HepG2 (cell line): ENCODE data around the gene FBRSL1. TPM values are rescaled to one million over a fixed set of nuclear protein-coding genes. Genes with fewer than 3 reads are reported as not detected.

Experiments
- ATAC-seq: fragments of 200-7000 bp; cut with Tn5 transposase; 3 replicates; pipeline ENCODE4 v1.9.1; 2020; ENCODE audit warnings: mild to moderate bottlenecking, moderate library complexity
- BruUV-seq: library from RNA; stranded (reverse); fragments of 400-500 nt; replicated peaks from 2 replicates; lab custom pipeline; 2021; lab: Mats Ljungman, UMichigan
- CTCF ChIA-PET: fragments of 300-600 bp; formaldehyde crosslinking; extraction: SDS; loops from one replicate; lab custom pipeline; 2021; ENCODE audit warnings: low total read pairs, inconsistent platforms, low intra/inter-chr PET ratio; lab: Yijun Ruan, JAX
- POLR2A ChIA-PET: fragments of 350-600 bp; sonication (Branson Sonifier 250); formaldehyde crosslinking; loops from one replicate; lab custom pipeline; 2020; ENCODE audit warnings: antibody characterized with exemption, inconsistent platforms; lab: Yijun Ruan, JAX
- DNase-seq: peaks from one replicate; pipeline ENCODE4 v3.0.0-alpha.2; 2015; ENCODE audit warnings: low spot score
- FAIRE-seq: peaks from 3 replicates; lab custom pipeline; 2011; peaks lifted over from hg19 to GRCh38; lab: Jason Lieb, UNC
- H2AFZ ChIP-seq: one replicate; pipeline ENCODE4 v1.6.1; 2011; ENCODE audit warnings: low read length, inconsistent platforms
- H3K27ac ChIP-seq: fragments of 300-600 bp; 3 replicates; pipeline ENCODE4 v1.8.0; 2011; ENCODE audit warnings: mixed run types, mild to moderate bottlenecking, mixed read lengths, low read length, inconsistent platforms; ENCODE audit not compliant: insufficient read depth; ENCODE audit errors: extremely low read length
- H3K27me3 ChIP-seq, 2 experiments: fragments of 200-600 bp in 1 of 2; 2 replicates in 1 of 2; 3 replicates in 1 of 2; pipeline versions ENCODE4 v1.6.0 to v1.8.0; 2011; ENCODE audit warnings: low read length in 2 of 2, mild to moderate bottlenecking in 2 of 2, moderate library complexity in 2 of 2, inconsistent platforms in 1 of 2; ENCODE audit not compliant: insufficient read depth in 2 of 2, control insufficient read depth in 1 of 2
- H3K36me3 ChIP-seq, 2 experiments: fragments of 200-600 bp in 1 of 2; replicated peaks in 1 of 2; 2 replicates in 1 of 2; 3 replicates in 1 of 2; pipeline versions ENCODE4 v1.5.1 to v1.8.0; 2011; ENCODE audit warnings: low read length in 2 of 2, inconsistent platforms in 1 of 2; ENCODE audit not compliant: insufficient read depth in 2 of 2, control insufficient read depth in 1 of 2
- H3K4me1 ChIP-seq: 2 replicates; pipeline ENCODE4 v1.5.1; 2012; ENCODE audit warnings: low read length, inconsistent platforms; ENCODE audit not compliant: insufficient read depth
- H3K4me2 ChIP-seq: 2 replicates; pipeline ENCODE4 v1.6.0; 2011; ENCODE audit warnings: low read depth, low read length, inconsistent platforms
- H3K4me3 ChIP-seq, 3 experiments: fragments of 200-600 bp in 1 of 3; sonication (generic), shearing (Covaris generic) in 1 of 3; replicated peaks in 1 of 3; 2 replicates each; pipeline ENCODE4 v1.5.1; 2011 to 2016; ENCODE audit warnings: low read length in 3 of 3, inconsistent platforms in 2 of 3, low read depth in 2 of 3, mild to moderate bottlenecking in 2 of 3, control low read depth in 1 of 3, mixed read lengths in 1 of 3; ENCODE audit not compliant: insufficient read depth in 1 of 3
- H3K79me2 ChIP-seq: one replicate; pipeline ENCODE4 v1.6.1; 2011; ENCODE audit warnings: low read length, inconsistent platforms; ENCODE audit not compliant: insufficient read depth
- H3K9ac ChIP-seq: 2 replicates; pipeline ENCODE4 v1.6.0; 2011; ENCODE audit warnings: mild to moderate bottlenecking, low read depth, low read length, inconsistent platforms; ENCODE audit not compliant: insufficient read depth
- H3K9me3 ChIP-seq: 2 replicates; pipeline ENCODE4 v1.5.1; 2012; ENCODE audit warnings: mild to moderate bottlenecking, low read length
- H4K20me1 ChIP-seq: 2 replicates; pipeline ENCODE4 v1.6.0; 2011; ENCODE audit warnings: inconsistent platforms, mild to moderate bottlenecking, low read length, moderate library complexity; ENCODE audit not compliant: insufficient read depth
- CAMTA2 ChIP-seq: sonication (generic); formaldehyde crosslinking; IDR thresholded peaks from 2 replicates; pipeline ENCODE4 v1.4.0; 2020; ENCODE audit warnings: mild to moderate bottlenecking, missing genetic modification reagents, borderline replicate concordance
- MED8 ChIP-seq: sonication (generic); formaldehyde crosslinking; IDR thresholded peaks from 2 replicates; pipeline ENCODE4 v1.8.1; 2023; ENCODE audit warnings: mild to moderate bottlenecking, missing genetic modification reagents; ENCODE audit not compliant: insufficient replicate concordance
- PHB2 ChIP-seq: fragments of 450-650 bp; IDR thresholded peaks from 2 replicates; pipeline ENCODE4 v1.6.1; 2018; ENCODE audit not compliant: partially characterized antibody
- SAP130 ChIP-seq: IDR thresholded peaks from 2 replicates; pipeline ENCODE4 v1.6.1; 2016; ENCODE audit warnings: low read depth
- SOX6 ChIP-seq, 2 experiments: fragments of 450-650 bp in 1 of 2; sonication (generic) in 1 of 2; formaldehyde crosslinking in 1 of 2; IDR thresholded peaks; 2 replicates each; pipeline versions ENCODE4 v1.4.0 to v1.6.1; 2017 to 2020; ENCODE audit warnings: antibody characterized with exemption in 1 of 2, mild to moderate bottlenecking in 1 of 2, missing genetic modification reagents in 1 of 2
- ZBTB20 ChIP-seq: sonication (generic); formaldehyde crosslinking; IDR thresholded peaks from 2 replicates; pipeline ENCODE4 v1.8.1; 2023; ENCODE audit warnings: missing genetic modification reagents, low read depth, mild to moderate bottlenecking, borderline replicate concordance
- ZNF781 ChIP-seq: sonication (generic); formaldehyde crosslinking; IDR thresholded peaks from 2 replicates; pipeline ENCODE4 v1.5.1; 2020; ENCODE audit warnings: borderline replicate concordance, mild to moderate bottlenecking, missing genetic modification reagents; ENCODE audit errors: not compliant biosample characterization
- WGBS: methylation state at CpG from one replicate; pipeline ENCODE4 v1.1.6; 2017; ENCODE audit warnings: low lambda C conversion rate; 5-methylcytosine and 5-hydroxymethylcytosine counted together
- in situ Hi-C: cut with HindIII; loops from 2 replicates; pipeline ENCODE4 v1.10.0; 2017; ENCODE audit warnings: low pct_unique_long_range_greater_than_20kb; ENCODE audit not compliant: extremely low pct_ligation_motif_present
- intact Hi-C: fragments of 100-400 bp; cut with micrococcal nuclease; formaldehyde crosslinking; loops from one replicate; pipeline ENCODE4 v1.10.0; 2022; ENCODE audit not compliant: unreplicated experiment
- polyA plus RNA-seq, 8 experiments: library from polyadenylated mRNA; depleted of rRNA in 3 of 8; stranded (reverse) in 7 of 8; unstranded in 1 of 8; fragments of >200 nt; fragmentation: Illumina TruSeq in 4 of 8; extraction: Trizol in 4 of 8; gene quantifications; 2 replicates each; pipeline versions ENCODE4 v1.2.1 to v1.2.3, GENCODE V29; 2011 to 2016; ENCODE audit warnings: low read depth in 4 of 8, missing spikeins in 1 of 8, mixed read lengths in 1 of 8; ENCODE audit not compliant: insufficient read depth in 1 of 8
- total RNA-seq, 5 experiments: library from RNA; depleted of rRNA; stranded (reverse); fragments of >200 nt; fragmentation: Illumina TruSeq; extraction: Trizol; gene quantifications; 2 replicates each; pipeline ENCODE4 v1.2.3, GENCODE V29; 2016; ENCODE audit warnings: low read depth in 1 of 5
- TF ChIP-seq, protein P1 (sequence below): sonication (generic); formaldehyde crosslinking; IDR thresholded peaks from 2 replicates; pipeline ENCODE4 v1.9.0; 2022; ENCODE audit warnings: missing genetic modification reagents, mild to moderate bottlenecking, borderline replicate concordance
- TF ChIP-seq, protein P2 (sequence below): sonication (generic); formaldehyde crosslinking; IDR thresholded peaks from 2 replicates; pipeline ENCODE4 v1.5.1; 2020; ENCODE audit warnings: mild to moderate bottlenecking, missing genetic modification reagents, borderline replicate concordance
- TF ChIP-seq, protein P3 (sequence below): sonication (generic); formaldehyde crosslinking; IDR thresholded peaks from 2 replicates; pipeline ENCODE4 v1.5.1; 2020; ENCODE audit warnings: missing genetic modification reagents, mild to moderate bottlenecking, borderline replicate concordance
- TF ChIP-seq, protein P4 (sequence below): IDR thresholded peaks from 2 replicates; pipeline ENCODE4 v1.6.1; 2016; ENCODE audit warnings: low read depth, missing genetic modification reagents, missing compliant biosample characterization

Gene FBRSL1
- total and polyA plus RNA-seq, 2 of the 13 experiments (the other 11 are each of a cell fraction or from before 2014, with no cell fraction given) = 3.6 to 7.9 TPM

DNA sequence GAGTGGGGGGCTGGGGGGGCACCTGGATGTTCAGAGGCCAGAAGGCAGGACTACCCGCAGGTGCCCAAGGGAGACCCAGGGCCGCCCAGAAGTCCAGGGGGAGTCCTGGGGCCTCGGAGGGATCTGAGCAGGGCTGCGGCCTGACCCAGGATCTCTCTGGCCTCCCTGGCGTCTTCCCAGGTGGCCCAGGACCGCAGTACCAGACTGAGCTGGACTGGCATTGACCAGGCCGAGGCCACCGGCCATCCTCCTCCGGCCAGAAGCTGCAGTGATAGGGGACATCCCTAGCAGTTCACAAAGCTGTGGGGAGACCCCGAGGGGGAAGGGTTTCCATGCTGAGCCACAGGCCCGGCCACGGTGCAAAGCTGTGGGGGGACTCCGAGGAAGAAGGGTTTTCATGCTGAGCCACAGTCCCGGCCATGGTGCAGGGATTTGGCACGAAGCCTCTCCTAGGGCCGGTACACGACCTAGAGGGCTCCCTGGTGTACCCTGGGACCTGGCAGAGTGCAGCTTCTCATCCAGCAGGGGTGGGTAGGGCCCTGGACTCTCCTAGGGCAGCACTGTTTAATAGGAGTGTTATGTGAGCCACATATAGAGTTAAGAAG, 24.4 kb downstream of the FBRSL1 start:
- in situ Hi-C loops = no loop called here
- ChIA-PET POLR2A (no interaction called here), CTCF (no interaction called here)
- no peak overlapping the region for H2AFZ ChIP-seq
- peaks cover 23% of the 10 kb centered on the region for H3K4me1 ChIP-seq
- intact Hi-C loops = no loop called here
- H3K9ac ChIP-seq = no peak overlapping the region
- FAIRE-seq = no peak
- peaks cover 3 to 10% of the 10 kb centered on the region in 2 experiments; a peak in 4 of 5 replicates for H3K36me3 ChIP-seq
- DNase-seq = no peak
- no TSS peak for BruUV-seq
- no peak overlapping the region for H3K4me3 ChIP-seq
- no peak overlapping the region for H3K4me2 ChIP-seq
- H3K27me3 ChIP-seq = no peaks in the 10 kb centered on the region
- no peaks in the 10 kb centered on the region for H3K79me2 ChIP-seq
- no peak overlapping the region for H3K27ac ChIP-seq
- WGBS = 89% methylated on average over 7 of the region's 17 CpGs
- H4K20me1 ChIP-seq = no peaks in the 10 kb centered on the region; the same call in 1 of the 2 replicates
- no peak for ATAC-seq
- H3K9me3 ChIP-seq = peaks cover 8% of the 10 kb centered on the region
- TF ChIP-seq, protein P1, sequence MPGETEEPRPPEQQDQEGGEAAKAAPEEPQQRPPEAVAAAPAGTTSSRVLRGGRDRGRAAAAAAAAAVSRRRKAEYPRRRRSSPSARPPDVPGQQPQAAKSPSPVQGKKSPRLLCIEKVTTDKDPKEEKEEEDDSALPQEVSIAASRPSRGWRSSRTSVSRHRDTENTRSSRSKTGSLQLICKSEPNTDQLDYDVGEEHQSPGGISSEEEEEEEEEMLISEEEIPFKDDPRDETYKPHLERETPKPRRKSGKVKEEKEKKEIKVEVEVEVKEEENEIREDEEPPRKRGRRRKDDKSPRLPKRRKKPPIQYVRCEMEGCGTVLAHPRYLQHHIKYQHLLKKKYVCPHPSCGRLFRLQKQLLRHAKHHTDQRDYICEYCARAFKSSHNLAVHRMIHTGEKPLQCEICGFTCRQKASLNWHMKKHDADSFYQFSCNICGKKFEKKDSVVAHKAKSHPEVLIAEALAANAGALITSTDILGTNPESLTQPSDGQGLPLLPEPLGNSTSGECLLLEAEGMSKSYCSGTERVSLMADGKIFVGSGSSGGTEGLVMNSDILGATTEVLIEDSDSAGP (CRISPR knock-in tag) = no peak
- TF ChIP-seq ZBTB20 (CRISPR knock-in tag) (no peak), SAP130 (CRISPR knock-in tag) (no peak), MED8 (CRISPR knock-in tag) (no peak), ZNF781 (no peak), CAMTA2 (CRISPR knock-in tag) (no peak), SOX6 (IDR thresholded peaks at IDR 0.05) (no peak), SOX6 (CRISPR knock-in tag; IDR thresholded peaks at IDR 0.05) (no peak), PHB2 (no peak)
- TF ChIP-seq, protein P2, sequence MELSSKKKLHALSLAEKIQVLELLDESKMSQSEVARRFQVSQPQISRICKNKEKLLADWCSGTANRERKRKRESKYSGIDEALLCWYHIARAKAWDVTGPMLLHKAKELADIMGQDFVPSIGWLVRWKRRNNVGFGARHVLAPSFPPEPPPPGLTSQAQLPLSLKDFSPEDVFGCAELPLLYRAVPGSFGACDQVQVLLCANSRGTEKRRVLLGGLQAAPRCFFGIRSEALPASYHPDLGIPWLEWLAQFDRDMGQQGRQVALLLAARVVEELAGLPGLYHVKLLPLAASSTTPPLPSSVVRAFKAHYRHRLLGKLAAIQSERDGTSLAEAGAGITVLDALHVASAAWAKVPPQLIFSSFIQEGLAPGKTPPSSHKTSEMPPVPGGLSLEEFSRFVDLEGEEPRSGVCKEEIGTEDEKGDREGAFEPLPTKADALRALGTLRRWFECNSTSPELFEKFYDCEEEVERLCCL (CRISPR knock-in tag) = no peak
- TF ChIP-seq, protein P3, sequence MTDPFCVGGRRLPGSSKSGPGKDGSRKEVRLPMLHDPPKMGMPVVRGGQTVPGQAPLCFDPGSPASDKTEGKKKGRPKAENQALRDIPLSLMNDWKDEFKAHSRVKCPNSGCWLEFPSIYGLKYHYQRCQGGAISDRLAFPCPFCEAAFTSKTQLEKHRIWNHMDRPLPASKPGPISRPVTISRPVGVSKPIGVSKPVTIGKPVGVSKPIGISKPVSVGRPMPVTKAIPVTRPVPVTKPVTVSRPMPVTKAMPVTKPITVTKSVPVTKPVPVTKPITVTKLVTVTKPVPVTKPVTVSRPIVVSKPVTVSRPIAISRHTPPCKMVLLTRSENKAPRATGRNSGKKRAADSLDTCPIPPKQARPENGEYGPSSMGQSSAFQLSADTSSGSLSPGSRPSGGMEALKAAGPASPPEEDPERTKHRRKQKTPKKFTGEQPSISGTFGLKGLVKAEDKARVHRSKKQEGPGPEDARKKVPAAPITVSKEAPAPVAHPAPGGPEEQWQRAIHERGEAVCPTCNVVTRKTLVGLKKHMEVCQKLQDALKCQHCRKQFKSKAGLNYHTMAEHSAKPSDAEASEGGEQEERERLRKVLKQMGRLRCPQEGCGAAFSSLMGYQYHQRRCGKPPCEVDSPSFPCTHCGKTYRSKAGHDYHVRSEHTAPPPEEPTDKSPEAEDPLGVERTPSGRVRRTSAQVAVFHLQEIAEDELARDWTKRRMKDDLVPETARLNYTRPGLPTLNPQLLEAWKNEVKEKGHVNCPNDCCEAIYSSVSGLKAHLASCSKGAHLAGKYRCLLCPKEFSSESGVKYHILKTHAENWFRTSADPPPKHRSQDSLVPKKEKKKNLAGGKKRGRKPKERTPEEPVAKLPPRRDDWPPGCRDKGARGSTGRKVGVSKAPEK (CRISPR knock-in tag) = no peak
- TF ChIP-seq, protein P4, sequence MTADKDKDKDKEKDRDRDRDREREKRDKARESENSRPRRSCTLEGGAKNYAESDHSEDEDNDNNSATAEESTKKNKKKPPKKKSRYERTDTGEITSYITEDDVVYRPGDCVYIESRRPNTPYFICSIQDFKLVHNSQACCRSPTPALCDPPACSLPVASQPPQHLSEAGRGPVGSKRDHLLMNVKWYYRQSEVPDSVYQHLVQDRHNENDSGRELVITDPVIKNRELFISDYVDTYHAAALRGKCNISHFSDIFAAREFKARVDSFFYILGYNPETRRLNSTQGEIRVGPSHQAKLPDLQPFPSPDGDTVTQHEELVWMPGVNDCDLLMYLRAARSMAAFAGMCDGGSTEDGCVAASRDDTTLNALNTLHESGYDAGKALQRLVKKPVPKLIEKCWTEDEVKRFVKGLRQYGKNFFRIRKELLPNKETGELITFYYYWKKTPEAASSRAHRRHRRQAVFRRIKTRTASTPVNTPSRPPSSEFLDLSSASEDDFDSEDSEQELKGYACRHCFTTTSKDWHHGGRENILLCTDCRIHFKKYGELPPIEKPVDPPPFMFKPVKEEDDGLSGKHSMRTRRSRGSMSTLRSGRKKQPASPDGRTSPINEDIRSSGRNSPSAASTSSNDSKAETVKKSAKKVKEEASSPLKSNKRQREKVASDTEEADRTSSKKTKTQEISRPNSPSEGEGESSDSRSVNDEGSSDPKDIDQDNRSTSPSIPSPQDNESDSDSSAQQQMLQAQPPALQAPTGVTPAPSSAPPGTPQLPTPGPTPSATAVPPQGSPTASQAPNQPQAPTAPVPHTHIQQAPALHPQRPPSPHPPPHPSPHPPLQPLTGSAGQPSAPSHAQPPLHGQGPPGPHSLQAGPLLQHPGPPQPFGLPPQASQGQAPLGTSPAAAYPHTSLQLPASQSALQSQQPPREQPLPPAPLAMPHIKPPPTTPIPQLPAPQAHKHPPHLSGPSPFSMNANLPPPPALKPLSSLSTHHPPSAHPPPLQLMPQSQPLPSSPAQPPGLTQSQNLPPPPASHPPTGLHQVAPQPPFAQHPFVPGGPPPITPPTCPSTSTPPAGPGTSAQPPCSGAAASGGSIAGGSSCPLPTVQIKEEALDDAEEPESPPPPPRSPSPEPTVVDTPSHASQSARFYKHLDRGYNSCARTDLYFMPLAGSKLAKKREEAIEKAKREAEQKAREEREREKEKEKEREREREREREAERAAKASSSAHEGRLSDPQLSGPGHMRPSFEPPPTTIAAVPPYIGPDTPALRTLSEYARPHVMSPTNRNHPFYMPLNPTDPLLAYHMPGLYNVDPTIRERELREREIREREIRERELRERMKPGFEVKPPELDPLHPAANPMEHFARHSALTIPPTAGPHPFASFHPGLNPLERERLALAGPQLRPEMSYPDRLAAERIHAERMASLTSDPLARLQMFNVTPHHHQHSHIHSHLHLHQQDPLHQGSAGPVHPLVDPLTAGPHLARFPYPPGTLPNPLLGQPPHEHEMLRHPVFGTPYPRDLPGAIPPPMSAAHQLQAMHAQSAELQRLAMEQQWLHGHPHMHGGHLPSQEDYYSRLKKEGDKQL (CRISPR knock-in tag) = no peak
